Stimulated activated CD8-positive, alpha-beta memory T cell treated with anti-CD3 and anti-CD28 coated beads, Interleukin-15, amount 100 ng/mL, for 48 hours (primary cell): ENCODE results near the gene SGCG.
"Not testable (repeated sequence)": the region's sequence is repeated elsewhere in the genome, so short reads cannot be mapped to it uniquely, and the experiment has no call there.

Source experiments
- DNase-seq, 2 donors: peaks; one replicate each; pipeline ENCODE4 v3.0.0-alpha.2; 2020; ENCODE audit warnings: low read depth in 2 of 2

The SGCG gene

DNA sequence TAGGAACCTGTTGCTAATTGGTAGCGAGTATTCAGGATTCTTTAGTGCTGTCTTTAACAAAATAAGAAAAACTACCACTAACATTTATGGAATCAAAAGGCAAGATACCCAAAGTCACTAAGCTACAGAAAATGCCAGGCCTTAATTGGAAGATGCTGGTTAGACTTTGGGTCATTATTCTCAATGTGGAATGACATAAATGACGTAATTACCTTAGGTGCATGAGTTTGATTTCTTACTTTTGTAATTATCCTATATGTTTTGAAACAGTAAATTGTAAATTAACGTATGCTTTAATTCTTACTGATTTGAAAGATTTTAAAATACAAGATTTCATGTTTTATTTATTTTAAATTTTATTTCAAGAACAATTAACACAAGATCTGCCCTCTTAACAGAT is 25.0 kb downstream of the SGCG start:
- no peak for DNase-seq

DNA sequence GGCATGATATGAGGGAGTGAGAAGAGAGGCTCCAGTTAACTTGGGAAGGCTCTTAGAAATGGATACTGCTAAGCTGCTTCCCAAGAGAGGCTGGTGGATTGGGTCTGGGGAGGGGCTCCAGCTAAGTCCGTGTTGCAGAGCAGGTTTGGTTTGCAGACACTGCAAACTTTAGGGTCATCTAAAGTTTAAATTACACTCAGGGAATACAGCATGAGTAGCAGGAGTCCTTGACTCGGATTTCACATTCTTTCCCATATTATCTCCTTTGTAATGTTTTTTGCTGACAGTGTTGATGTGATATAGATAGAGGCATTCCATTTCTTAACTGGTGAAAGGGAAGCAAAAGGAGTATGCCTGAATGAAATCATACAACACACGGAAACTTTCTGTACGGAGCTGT is 31.9 kb downstream of the SGCG start:
- DNase-seq = no peak

GRCh38 chr13:23231241-23231640 is 50.5 kb downstream of the SGCG start:
- DNase-seq = no peak

- DNase-seq = no peak
Observed at GRCh38 chr13:23235994-23236393, 55.2 kb downstream of the SGCG start.

DNA sequence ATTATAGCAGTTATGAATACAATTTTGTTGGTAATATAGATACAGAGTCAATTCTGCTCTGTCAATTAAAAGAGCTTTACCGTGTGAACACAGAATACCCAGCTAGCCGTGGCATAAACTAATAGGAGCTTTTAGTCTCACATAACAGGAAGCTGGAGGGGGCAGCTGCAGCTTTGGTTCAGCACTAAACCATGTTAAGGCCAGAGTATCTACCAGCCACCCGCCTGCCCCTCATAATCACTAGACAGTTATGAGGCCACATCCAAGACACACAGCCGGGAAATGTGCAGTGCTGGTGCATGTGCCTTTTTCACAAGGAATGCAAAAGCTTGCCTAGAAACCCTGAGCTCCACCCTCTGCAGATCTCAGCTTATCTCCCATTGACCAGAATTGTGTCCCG is 62.3 kb downstream of the SGCG start:
- no peak for DNase-seq

- DNase-seq = not testable (repeated sequence)
Observed at GRCh38 chr13:23248410-23248809, 67.6 kb downstream of the SGCG start.

DNA sequence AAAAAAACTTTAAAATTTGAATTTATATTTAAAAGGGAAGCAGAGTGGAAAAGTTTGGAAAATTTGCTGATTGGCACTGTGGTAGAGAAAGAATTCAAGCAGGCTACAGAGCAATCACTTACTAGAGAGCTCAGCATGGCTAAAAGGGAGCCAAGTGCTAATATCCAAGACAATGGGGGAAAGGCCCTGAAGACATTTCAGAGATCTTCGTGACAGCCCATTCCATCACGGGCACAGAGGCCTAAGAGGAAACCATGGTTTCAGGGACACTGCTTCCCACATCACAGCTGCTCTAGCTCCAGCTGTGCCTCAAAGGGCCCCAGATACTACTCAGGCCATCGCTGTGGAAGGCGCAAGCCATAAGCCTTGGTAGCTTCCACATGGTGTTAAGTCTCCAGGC is 73.7 kb downstream of the SGCG start:
- DNase-seq = no peak

DNA sequence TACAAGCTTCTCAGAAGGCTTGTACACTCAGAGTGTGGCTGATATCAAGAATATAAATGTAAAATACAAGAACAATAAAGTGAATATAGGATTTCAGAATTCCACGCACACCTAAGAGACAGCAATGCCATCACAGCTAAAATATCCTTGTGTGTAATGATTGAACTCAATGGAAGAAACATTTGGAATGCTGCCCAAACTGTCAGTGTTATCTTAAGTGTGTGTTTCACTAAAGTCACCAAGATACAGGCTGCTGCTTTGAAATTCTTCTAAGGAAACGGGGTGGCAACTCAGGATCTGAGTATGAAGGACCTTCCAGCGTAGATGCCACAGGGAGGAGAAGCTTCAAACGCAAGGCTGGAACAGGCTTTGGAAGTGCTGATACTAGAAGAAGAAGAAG is 86.8 kb downstream of the SGCG start:
- no peak for DNase-seq

GRCh38 chr13:23268441-23268840 is 87.7 kb downstream of the SGCG start:
- peak; percentile 1 for DNase-seq

DNA sequence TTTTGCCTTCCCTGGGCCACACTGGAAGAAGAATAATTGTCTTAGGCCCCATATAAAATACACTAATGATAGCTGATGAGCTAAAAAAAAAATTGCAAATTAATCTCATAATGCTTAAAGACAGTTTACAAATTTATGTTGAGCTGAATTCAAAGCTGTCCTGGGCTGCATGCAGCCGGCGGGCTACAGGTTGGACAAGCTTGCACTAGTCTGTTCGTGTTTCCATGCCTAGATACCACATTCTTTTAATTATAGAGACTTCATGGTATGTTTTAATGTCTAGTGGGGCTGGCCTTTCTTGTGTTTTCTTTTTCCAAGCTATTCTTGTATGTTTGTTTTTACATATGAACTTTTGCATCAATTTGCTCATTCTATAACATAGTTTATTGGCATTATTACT is 90.6 kb downstream of the SGCG start:
- no peak for DNase-seq

DNA sequence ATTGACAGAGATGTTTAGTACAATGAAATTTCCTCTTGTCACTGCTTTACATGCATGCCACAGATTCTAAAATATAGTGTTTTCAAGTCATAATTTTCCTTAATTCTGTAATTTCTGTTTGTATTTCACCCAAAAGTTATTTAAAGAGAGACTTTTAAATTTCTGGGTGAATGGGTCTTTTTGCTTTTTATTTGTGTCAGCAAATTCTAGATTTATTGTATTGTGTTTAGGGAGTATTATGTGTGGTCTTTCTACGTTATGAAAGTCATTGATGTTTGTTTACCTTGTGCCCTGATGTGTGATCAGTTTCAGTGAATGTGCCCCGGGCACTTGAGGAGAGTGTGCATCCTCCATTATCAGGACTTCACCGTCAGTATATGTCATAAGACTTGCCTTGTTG is 92.7 kb downstream of the SGCG start:
- no peak for DNase-seq

DNA sequence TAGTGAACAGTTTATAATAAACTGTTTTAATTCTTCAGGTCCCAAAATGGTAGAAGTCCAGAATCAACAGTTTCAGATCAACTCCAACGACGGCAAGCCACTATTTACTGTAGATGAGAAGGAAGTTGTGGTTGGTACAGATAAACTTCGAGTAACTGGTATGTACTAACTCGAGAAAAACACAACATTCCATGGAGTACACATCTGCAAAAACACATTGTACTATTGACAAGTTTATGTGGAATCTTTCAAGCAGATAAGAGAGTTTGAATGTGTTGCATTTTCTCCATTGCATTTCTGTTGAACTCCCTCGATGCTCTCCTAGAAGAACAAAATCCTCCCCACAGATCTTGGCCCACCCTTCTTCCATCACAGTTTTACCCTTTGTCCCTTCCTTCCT is 98.5 kb downstream of the SGCG start:
- no peak for DNase-seq

GRCh38 chr13:23288564-23288963 is 107.8 kb downstream of the SGCG start:
- no peak for DNase-seq

DNA sequence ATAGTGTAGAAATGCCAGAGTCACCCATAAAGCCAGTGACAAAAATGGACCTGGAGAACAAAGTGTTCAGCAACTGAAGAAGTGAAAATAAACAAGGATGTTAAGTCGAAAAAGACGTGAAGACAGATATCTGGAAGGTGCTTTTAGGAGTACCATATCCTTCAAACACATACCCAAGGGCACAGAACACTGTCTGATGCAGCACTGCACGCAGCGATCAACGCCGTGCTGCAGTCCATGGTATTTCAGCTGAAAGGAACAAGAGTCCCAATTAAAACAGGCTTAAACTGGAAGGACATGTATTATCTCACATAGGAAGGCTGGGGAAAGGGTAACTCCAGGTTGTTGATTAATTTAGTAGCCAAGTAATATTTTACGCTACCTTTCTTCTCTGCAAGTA is 108.2 kb downstream of the SGCG start:
- DNase-seq = no peak

- no peak for DNase-seq
Observed at GRCh38 chr13:23289917-23290357, 109.2 kb downstream of the SGCG start.

DNA sequence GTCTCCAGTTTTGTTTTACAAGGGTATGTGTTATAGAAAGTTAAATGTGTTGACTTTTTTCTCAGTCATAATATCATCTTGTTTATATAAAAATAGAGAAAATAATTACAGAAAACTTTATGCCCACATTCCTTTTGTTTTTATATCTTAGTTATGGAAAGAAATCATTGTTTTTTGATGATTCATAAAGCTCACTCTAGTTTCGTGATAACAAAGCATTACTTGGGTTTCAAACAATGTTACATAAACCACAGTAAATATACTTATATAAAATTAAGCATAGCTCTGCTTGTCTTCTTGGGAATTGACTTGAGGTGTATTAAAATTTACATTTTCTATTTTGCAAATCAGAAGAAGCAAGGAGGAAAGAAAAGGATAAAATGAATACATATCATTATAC is 111.8 kb downstream of the SGCG start:
- DNase-seq = no peak

GRCh38 chr13:23314837-23315236 is 134.1 kb downstream of the SGCG start:
- not testable (repeated sequence) for DNase-seq

DNA sequence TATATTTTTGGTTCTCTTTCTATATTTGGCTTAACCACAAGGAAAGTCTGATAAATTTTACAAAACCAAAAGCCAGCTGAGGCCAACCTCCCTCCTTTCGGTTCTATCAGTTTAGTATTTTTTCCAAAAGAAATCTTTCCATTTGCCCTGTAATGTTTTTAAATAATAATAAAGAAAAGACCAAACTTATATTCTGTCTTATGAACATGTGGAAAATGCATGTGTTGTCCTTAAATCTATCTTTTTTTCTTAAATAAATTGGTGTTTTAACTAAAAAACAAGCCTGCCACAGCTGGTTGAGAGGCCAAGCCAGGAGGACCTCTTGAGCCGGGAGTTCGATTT is 139.1 kb downstream of the SGCG start:
- DNase-seq = no peak

- no peak for DNase-seq
Observed at GRCh38 chr13:23320926-23321534, 140.3 kb downstream of the SGCG start.

DNA sequence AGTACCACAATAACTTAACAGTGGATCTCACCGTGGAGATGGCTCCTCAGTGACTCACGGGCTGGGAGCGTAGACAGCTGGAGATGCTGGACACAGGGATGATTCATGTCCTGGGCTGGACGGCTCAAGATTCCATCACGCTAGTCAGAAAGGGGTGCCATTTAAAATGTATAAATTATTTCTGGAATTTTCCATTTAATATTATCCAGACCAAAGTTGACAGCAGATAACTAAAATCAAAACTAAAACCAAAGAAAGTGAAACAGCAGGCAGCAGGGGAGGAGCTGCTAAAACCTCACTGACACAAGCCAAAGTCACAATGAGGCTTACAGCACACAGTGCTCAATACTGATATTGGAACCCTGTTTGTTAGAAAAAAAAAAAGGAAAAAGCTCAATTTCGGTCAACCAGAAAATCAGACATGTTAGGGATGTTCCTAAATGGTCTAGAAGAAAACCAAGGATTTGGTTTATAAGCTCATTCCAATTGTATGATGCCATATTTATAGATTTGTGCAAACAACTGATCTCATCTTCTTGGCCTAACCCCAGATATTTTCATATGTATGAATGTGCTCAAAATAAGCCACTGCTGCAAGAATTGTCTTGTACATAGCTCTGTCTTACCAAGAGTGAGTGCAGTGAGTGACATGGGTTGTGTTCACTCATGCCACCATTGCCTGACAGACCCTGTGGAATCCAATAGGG is 140.9 kb downstream of the SGCG start:
- no peak for DNase-seq

GRCh38 chr13:23322353-23323336 is 141.9 kb downstream of the SGCG start:
- no peak for DNase-seq

- no peak for DNase-seq
Observed at GRCh38 chr13:23323946-23324709, 143.3 kb downstream of the SGCG start.
